Loucy (cell line): ENCODE measurements around the gene CIC.

Experiments
- H2AFZ ChIP-seq: fragments of 200-600 bp; sonication (generic); 2 replicates; pipeline ENCODE4 v1.6.0; 2016; ENCODE audit warnings: antibody characterized with exemption, mild to moderate bottlenecking, low read length, moderate library complexity
- H3F3A ChIP-seq: fragments of 200-600 bp; 2 replicates; pipeline ENCODE4 v1.6.0; 2016; ENCODE audit warnings: antibody characterized with exemption, low read depth, mild to moderate bottlenecking
- H3K27me3 ChIP-seq: fragments of 200-600 bp; sonication (generic); 2 replicates; pipeline ENCODE4 v1.6.1; 2014; ENCODE audit warnings: low read length, mild to moderate bottlenecking; ENCODE audit not compliant: insufficient read depth, poor library complexity, severe bottlenecking
- H3K36me3 ChIP-seq: fragments of 200-600 bp; sonication (generic); 2 replicates; pipeline ENCODE4 v1.6.1; 2016; ENCODE audit warnings: low read length; ENCODE audit not compliant: insufficient read depth
- H3K4me1 ChIP-seq: fragments of 200-600 bp; sonication (generic); 2 replicates; pipeline ENCODE4 v1.5.1; 2014; ENCODE audit warnings: low read length, mild to moderate bottlenecking; ENCODE audit not compliant: insufficient read depth, poor library complexity, severe bottlenecking
- H3K4me2 ChIP-seq: fragments of 200-600 bp; sonication (generic); 2 replicates; pipeline ENCODE4 v1.6.0; 2014; ENCODE audit warnings: antibody characterized with exemption, low read length, low read depth, mild to moderate bottlenecking; ENCODE audit not compliant: poor library complexity, severe bottlenecking
- H3K4me3 ChIP-seq: fragments of 200-600 bp; sonication (generic); 2 replicates; pipeline ENCODE4 v1.5.1; 2014; ENCODE audit warnings: low read length, mild to moderate bottlenecking, mixed read lengths; ENCODE audit not compliant: poor library complexity, severe bottlenecking
- H3K79me2 ChIP-seq: fragments of 200-600 bp; sonication (generic); 2 replicates; pipeline ENCODE4 v1.6.1; 2014; ENCODE audit warnings: low read length; ENCODE audit not compliant: insufficient read depth
- H3K9ac ChIP-seq: fragments of 200-600 bp; sonication (generic); 2 replicates; pipeline ENCODE4 v1.6.0; 2014; ENCODE audit warnings: mild to moderate bottlenecking, low read depth, low read length, moderate library complexity; ENCODE audit not compliant: poor library complexity, severe bottlenecking
- H3K9me2 ChIP-seq: fragments of 200-600 bp; sonication (generic); replicated peaks from 2 replicates; pipeline ENCODE4 v1.6.1; 2016; ENCODE audit warnings: low read depth, low read length, mixed read lengths
- H3K9me3 ChIP-seq: fragments of 200-600 bp; sonication (generic); 2 replicates; pipeline ENCODE4 v1.6.1; 2014; ENCODE audit warnings: mild to moderate bottlenecking, antibody characterized with exemption, low read length, low read depth; ENCODE audit not compliant: insufficient read depth
- H4K20me1 ChIP-seq: fragments of 200-600 bp; sonication (generic); 2 replicates; pipeline ENCODE4 v1.6.0; 2014; ENCODE audit warnings: antibody characterized with exemption, low read length, mild to moderate bottlenecking; ENCODE audit not compliant: insufficient read depth, poor library complexity, severe bottlenecking
- EZH2phosphoT487 ChIP-seq: fragments of 200-600 bp; IDR thresholded peaks from 2 replicates; pipeline ENCODE4 v1.6.1; 2018; ENCODE audit warnings: antibody characterized with exemption, mild to moderate bottlenecking, moderate library complexity, borderline replicate concordance
- TF ChIP-seq, protein P1 (sequence below): fragments of 200-600 bp; sonication (generic); conservative IDR thresholded peaks from 2 replicates; pipeline ENCODE4 v1.5.1; 2014; ENCODE audit warnings: mild to moderate bottlenecking, antibody characterized with exemption, low read length

The CIC gene

DNA sequence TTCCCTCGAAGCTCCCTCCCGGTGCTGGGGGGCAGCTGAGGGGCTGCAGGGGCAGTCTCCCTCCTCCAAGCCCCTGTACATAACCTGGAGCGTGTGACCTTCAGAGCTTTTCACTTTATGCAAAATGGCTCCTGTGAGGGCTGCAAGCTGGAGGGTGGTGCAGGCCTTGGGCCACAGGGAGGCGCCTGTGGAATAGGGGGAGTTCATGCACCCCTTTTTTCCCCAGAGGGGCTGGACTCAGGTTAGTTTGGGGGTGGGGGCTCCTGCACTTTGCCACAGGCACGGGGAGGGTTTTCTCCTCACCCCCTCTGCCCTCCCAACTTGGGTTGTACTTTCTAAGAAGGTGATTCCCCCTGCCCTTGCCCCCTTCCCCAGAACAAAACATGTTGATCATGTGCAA lies 26.3 kb downstream of the CIC start:
- Histone ChIP-seq H3K36me3 (peaks cover 31% of the 10 kb centered on the region; the same call in 1 of the 2 replicates), H3K9ac (no peak overlapping the region), H2AFZ (no peak overlapping the region), H3K4me2 (no peak overlapping the region), H3K4me3 (no peak overlapping the region), H3K4me1 (no peaks in the 10 kb centered on the region), H3F3A (no peaks in the 10 kb centered on the region), H3K79me2 (peaks cover 6% of the 10 kb centered on the region; the same call in 1 of the 2 replicates), H4K20me1 (no peaks in the 10 kb centered on the region), H3K27me3 (no peaks in the 10 kb centered on the region), H3K9me2 (no peaks in the 10 kb centered on the region), H3K9me3 (no peaks in the 10 kb centered on the region)
- TF ChIP-seq, protein P1, sequence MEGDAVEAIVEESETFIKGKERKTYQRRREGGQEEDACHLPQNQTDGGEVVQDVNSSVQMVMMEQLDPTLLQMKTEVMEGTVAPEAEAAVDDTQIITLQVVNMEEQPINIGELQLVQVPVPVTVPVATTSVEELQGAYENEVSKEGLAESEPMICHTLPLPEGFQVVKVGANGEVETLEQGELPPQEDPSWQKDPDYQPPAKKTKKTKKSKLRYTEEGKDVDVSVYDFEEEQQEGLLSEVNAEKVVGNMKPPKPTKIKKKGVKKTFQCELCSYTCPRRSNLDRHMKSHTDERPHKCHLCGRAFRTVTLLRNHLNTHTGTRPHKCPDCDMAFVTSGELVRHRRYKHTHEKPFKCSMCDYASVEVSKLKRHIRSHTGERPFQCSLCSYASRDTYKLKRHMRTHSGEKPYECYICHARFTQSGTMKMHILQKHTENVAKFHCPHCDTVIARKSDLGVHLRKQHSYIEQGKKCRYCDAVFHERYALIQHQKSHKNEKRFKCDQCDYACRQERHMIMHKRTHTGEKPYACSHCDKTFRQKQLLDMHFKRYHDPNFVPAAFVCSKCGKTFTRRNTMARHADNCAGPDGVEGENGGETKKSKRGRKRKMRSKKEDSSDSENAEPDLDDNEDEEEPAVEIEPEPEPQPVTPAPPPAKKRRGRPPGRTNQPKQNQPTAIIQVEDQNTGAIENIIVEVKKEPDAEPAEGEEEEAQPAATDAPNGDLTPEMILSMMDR: no peak
- TF ChIP-seq EZH2phosphoT487: no peak

DNA sequence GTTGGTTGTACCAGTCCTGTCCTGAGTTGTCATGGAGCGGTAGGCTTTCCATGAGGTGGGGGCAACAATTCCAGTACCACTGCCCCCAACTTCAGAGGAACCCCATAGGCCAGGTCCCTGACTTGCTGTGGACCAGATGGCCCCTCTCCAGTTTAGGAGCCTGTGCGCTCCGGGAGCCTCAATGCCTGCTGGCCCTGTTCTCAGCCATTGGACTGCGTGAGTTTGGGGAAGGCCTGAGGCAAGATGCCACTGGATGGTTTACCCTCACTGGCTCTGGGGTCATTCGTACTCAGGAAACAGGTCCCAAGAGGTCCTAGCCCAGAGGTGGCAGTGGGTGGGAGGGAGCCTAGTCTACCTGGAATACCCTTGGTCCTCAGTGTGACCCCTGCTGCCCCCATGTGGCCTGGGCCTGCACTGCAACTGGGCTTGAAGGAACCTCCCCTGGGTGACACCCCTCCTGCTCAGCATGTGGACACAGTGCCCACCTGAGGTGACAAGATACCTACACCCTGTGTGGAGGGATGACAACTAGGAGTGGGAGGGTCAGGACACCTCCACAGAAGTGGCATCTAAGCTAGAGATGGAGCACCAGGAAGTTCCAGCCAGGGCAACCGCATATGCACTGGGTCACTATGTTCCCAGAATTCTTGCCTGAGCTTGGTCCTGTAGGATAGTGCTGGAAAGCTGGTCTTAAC lies 26.9 kb downstream of the CIC start:
- no peaks in the 10 kb centered on the region for H3K9me3 ChIP-seq
- no peaks in the 10 kb centered on the region for H3K27me3 ChIP-seq
- peaks cover 26% of the 10 kb centered on the region; the same call in 1 of the 2 replicates for H3K36me3 ChIP-seq
- no peaks in the 10 kb centered on the region for H4K20me1 ChIP-seq
- H3F3A ChIP-seq: no peaks in the 10 kb centered on the region
- no peak overlapping the region for H3K4me2 ChIP-seq
- H3K9me2 ChIP-seq: no peaks in the 10 kb centered on the region
- H3K4me3 ChIP-seq: no peak overlapping the region
- H3K9ac ChIP-seq: no peak overlapping the region
- no peak for TF ChIP-seq EZH2phosphoT487
- TF ChIP-seq, protein P1: peak; percentile 96
- no peak overlapping the region for H2AFZ ChIP-seq
- peaks cover 10% of the 10 kb centered on the region for H3K79me2 ChIP-seq
- H3K4me1 ChIP-seq: peaks cover 3% of the 10 kb centered on the region

DNA sequence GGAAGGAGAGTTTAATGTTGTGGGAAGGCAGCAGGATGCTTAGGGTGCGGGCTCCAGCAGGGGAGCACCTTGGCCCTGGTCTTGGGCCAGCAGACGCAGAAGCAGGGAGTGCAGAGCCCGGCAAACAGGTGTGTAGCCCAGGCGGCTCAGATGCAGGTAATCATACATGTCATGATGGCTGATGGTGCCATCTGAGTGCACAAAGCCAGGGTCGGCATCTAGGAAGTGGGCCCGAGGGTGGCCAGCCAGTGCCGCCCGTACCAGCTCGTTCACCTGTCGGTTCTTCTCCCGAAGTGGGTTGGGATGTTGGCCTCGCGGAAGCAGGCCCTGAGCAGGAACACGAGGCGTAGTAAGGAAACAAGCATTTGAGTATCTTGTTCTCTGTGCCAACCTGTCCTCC lies 28.0 kb downstream of the CIC start:
- Histone ChIP-seq H2AFZ (no peak overlapping the region), H3K9me3 (no peaks in the 10 kb centered on the region), H4K20me1 (no peaks in the 10 kb centered on the region), H3K4me2 (no peak overlapping the region), H3K4me1 (peaks cover 11% of the 10 kb centered on the region), H3K36me3 (peaks cover 21% of the 10 kb centered on the region; the same call in 1 of the 2 replicates), H3K9ac (no peak overlapping the region), H3K79me2 (peaks cover 20% of the 10 kb centered on the region), H3K9me2 (no peaks in the 10 kb centered on the region), H3F3A (no peaks in the 10 kb centered on the region), H3K4me3 (no peak overlapping the region), H3K27me3 (no peaks in the 10 kb centered on the region)
- no peak for TF ChIP-seq EZH2phosphoT487
- TF ChIP-seq, protein P1: no peak
